Gastrocnemius medialis (tissue), 4 donors: ENCODE results near the gene RSPH6A.

Experiments used
- POLR2A ChIP-seq, 2 donors: fragments of 450-650 bp; IDR thresholded peaks; one replicate each; pipeline ENCODE4 v1.6.1; 2017; ENCODE audit warnings: antibody characterized with exemption in 2 of 2, mild to moderate bottlenecking in 2 of 2, moderate library complexity in 2 of 2
- TF ChIP-seq, protein P1 (sequence below), 5 experiments: fragments of 450-650 bp in 3 of 5; fragments of 200-600 bp in 2 of 5; sonication (generic) in 2 of 5; IDR thresholded peaks in 4 of 5; conservative IDR thresholded peaks in 1 of 5; 1 replicate in 4 of 5; 2 replicates in 1 of 5; pipeline ENCODE4 v1.5.1; 2016 to 2019; ENCODE audit warnings: antibody characterized with exemption in 5 of 5, mild to moderate bottlenecking in 3 of 5, moderate library complexity in 3 of 5

DNA sequence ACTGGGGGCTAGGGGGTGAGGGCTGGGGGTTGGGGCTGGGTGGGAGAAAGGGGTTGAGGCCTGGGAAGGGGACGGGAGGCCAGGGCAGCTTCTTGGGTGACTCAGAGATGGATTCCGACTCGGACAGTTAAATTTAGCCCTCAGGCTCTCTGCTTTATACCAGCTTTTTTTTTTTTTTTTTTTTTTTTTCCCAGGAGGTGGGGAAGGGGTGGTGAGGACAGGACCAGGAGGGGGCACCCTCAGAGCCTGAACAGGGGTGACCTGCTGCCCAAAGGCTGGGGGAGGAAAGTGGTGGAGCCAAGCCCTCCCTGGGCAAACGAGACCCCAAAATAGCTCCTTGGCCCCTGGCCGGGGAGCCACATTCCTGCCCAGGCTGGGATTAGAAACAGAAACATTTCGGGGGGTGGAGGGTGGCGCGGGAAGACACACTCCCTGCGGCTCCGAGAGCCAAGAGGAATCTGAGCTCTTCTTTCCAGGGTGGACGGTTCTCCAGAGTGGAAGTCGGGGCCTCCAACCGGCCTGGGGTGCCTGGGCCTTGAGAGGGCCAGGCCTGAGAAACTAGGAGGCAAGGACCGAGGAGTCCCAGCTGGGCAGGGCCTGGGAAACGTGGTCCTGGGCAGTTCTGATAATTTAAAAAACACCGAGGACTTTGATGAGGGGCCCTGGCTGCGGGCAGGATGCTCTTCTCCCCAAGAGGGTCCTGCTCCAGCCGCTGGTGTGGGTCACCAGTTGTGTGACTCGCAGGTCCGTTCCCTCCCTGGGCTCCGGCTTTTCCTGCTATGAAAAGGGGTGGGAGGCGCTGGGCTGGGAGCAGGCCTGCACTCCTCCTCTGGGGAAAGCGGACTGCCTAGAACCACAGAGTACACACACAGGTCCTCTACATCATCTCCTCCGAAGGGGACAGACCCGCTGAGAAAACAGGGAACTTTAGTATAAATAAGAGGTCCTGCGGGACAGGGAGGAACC lies 32.0 kb downstream of the RSPH6A start:
- TF ChIP-seq POLR2A (IDR thresholded peaks at IDR 0.05), result peak; percentile 55 to 63
- TF ChIP-seq, protein P1, sequence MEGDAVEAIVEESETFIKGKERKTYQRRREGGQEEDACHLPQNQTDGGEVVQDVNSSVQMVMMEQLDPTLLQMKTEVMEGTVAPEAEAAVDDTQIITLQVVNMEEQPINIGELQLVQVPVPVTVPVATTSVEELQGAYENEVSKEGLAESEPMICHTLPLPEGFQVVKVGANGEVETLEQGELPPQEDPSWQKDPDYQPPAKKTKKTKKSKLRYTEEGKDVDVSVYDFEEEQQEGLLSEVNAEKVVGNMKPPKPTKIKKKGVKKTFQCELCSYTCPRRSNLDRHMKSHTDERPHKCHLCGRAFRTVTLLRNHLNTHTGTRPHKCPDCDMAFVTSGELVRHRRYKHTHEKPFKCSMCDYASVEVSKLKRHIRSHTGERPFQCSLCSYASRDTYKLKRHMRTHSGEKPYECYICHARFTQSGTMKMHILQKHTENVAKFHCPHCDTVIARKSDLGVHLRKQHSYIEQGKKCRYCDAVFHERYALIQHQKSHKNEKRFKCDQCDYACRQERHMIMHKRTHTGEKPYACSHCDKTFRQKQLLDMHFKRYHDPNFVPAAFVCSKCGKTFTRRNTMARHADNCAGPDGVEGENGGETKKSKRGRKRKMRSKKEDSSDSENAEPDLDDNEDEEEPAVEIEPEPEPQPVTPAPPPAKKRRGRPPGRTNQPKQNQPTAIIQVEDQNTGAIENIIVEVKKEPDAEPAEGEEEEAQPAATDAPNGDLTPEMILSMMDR (IDR thresholded peaks at IDR 0.05 in 4 of 5, conservative IDR thresholded peaks at IDR 0.05 in 1 of 5), result no peak
